HG03558 (cell line): ENCODE results near the gene F11.
"Not testable (repeated sequence)": the region's sequence is repeated elsewhere in the genome, so short reads cannot be mapped to it uniquely, and the experiment has no call there.

Experiments
- ATAC-seq: cut with Tn5 transposase; IDR thresholded peaks from one replicate; pipeline ENCODE4 v1.9.1; 2021; ENCODE audit warnings: moderate number of reproducible peaks; ENCODE audit not compliant: unreplicated experiment; ENCODE audit errors: extremely low read depth

Gene F11

GRCh38 chr4:186249785-186250754, 15.9 kb upstream of the F11 start:
- no peak for ATAC-seq

DNA sequence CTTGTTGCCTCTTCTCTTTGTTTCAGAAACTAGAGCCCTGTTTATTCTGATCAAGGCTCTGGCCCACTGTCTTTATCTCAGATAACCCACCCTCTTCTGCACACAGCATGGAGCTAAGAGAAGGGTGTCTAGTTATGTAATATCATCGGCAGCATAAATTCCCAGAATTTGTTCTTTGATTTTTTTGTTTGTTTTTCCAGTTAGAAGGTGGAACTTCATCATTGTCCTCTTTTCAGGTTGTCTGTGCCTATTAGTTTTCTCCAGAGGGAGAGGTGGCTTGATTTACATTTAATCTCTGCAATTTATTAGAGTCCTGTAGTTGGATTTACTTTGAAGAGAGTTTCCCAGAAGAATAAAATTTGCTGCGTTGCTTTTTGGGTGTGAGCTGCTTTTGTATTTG, 15.2 kb upstream of the F11 start:
- no peak for ATAC-seq

DNA sequence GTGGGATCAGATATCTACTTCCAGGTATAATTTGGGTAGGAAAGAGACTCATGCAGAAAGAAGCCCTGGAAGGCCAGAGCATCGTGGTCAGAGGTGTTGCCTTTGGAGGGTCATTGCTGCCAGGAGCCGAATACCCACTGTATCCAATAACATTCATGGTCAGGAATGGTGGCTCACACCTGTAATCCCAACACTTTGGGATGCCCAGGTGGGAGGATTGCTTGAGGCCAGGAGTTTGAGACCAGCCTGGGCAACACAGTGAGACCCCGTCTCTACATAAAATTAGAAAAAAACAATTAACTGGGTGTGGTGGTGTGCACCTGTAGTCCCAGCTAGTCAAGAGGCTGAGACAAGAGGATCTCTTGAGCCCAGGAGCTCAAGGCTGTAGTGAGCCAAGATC, 10.9 kb upstream of the F11 start:
- ATAC-seq: no peak

DNA sequence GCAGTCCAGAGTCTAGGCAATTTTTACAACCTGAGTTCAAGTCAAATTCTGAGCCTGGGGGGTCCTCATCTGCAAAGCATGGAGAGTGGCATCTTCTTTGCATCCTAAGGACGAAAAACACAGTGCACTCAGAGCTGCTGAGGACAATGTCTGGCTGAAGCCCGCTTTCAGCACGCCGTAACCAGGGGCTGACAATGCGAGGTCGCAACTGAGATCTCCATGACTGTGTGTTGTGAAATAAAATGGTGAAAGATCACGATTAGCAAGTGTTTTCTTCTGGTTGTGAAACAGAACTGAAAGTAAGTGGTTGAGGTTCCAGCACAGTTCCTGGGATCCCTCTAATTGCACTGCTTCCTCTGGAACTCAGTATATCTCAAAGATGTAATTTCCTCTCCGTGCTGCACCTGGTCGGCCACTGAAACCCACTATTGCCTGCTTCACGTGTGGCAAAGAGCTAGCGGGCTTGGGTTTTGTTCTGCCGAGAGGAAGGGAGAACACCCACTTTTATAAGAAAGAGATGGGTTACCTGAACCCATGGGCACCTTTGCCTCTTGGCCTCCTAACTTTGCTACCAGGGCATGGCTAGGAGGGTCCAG, 7.7 kb upstream of the F11 start:
- ATAC-seq: no peak

DNA sequence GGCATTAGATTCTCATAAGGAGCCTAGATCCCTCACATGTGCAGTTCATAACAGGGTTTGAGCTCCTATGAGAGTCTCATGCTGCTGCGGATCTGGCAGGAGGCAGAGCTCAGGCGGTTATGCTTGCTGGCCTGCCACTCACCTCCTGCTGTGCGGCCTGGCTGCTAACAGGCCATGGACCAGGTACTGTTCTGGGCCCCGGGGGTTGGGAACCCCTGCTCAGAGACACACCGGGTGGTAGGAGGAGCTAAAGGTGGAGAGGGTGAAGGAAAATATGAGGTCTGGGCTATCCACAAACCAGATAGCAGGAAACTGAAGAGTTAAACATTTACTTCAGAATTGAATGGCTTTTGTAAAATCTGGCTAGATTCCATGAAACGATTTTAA, 5.9 kb upstream of the F11 start:
- ATAC-seq: no peak

- ATAC-seq: no peak
These were observed 5.2 kb upstream of the F11 start for GRCh38 chr4:186260504-186261448.

- ATAC-seq: no peak
These were observed 1.3 kb upstream of the F11 start for GRCh38 chr4:186264660-186265059.

- not testable (repeated sequence) for ATAC-seq
These were observed 739 bp upstream of the F11 start for GRCh38 chr4:186265250-186265649.

DNA sequence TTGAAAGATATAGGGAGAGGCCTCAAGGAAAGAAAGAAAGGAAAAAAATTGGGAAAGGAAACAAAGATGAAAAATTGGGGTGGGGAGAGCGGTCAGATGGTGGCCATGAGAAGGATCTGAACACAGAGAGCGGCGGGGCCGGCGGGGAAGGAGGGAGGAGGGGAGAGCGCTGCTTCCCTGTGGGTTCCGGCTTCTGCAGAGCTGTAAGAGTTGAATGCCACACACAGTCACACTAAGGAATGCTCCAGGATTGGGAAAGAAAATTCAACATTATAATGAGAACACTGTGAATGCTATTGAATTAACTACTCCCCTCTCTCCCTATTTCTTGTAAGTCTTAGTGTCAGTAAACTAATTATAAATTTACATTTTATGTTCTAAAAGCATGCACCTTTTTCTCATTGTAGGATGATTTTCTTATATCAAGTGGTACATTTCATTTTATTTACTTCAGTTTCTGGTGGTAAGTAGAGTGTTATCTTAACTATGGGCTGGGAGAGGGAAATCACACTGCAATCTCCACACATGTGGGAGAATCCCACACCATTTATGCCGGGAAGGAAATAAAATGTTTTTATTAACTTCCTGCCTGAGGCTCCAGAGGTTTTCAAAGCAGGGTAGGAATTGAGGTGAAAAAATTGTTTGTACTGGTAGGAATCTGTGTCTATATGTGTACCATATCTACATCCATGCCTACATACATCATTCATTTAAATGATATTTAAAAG, 904 bp downstream of the F11 start:
- ATAC-seq: no peak

GRCh38 chr4:186271081-186271678, 5.2 kb downstream of the F11 start:
- no peak for ATAC-seq

DNA sequence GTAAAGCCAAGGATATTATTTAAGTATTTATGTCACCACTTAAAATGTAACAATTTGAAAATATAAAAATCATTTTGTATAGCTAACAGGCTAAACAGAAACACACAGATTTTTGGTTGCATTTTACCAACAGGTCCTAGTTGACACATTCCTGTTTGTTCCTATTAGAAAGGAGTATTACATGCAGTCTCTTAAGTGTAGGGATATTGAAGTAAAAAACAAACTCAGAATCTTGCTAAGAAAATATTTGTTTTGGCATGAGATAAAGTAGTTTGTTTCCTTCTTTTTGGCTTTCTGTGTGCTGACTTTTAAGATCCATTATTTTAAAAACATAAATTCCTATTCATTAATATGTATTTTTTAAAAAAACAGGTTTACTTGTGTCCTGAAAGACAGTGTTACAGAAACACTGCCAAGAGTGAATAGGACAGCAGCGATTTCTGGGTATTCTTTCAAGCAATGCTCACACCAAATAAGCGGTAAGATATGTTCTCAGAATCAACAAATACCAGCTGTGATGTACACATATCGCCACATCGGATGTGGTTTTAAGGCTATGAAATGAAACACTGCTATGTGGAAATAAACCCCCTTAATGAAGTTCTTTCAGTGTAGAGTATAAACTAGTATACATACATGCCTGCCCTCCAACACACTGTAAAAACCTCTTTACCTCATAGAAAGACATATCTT, 6.9 kb downstream of the F11 start:
- ATAC-seq: no peak

- not testable (repeated sequence) for ATAC-seq
These were observed 7.4 kb downstream of the F11 start for GRCh38 chr4:186273392-186273789.

DNA sequence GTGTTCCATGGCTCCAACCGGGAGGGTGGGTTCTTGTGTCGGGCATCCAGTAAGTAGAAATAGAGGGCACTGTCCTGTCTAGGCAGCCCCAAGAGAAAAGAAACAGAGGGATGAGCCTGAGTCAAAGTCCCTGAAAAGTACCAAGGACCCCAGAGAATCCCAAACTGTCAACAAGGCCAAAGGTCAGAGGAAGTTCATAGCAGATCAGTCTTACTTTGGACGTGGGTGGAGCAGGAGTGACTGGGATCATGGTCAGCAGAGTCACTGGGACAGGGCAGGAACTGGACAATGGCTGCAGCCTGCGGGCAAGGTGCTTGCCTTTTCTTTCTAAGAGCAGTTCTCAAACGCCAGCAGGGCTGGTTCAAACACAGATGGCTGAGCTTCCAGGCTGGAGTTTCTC, 17.3 kb downstream of the F11 start:
- no peak for ATAC-seq

DNA sequence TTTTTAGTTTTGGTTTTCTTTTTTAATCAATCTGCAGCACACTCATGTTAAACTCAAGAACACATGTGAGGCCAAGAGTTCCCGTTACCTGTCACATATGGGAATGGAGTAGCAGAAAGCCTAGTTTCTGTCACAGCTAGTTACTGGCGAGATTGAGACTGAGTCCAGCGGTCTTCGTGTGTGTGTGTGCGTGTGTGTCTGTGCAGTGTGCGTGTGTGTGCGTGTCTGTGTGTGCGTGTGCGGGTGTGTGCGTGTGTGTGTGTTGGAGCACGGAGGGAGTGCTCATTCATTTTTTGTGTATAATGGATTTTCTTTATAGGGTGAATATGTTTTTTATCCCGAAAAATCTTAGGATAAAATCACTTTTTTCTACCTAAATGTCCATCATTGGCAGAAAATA, 19.2 kb downstream of the F11 start:
- ATAC-seq: no peak

- no peak for ATAC-seq
These were observed 20.6 kb downstream of the F11 start for GRCh38 chr4:186286581-186286980.

GRCh38 chr4:186291256-186291890, 25.4 kb downstream of the F11 start:
- ATAC-seq: no peak

- no peak for ATAC-seq
These were observed 28.2 kb downstream of the F11 start for GRCh38 chr4:186294160-186294559.

GRCh38 chr4:186296481-186296880, 30.5 kb downstream of the F11 start:
- ATAC-seq: no peak
